ENCODE results near the gene ENTPD1.
"Not testable (repeated sequence)": the region's sequence is repeated elsewhere in the genome, so short reads cannot be mapped to it uniquely, and the experiment has no call there.

The ENTPD1 gene

DNA sequence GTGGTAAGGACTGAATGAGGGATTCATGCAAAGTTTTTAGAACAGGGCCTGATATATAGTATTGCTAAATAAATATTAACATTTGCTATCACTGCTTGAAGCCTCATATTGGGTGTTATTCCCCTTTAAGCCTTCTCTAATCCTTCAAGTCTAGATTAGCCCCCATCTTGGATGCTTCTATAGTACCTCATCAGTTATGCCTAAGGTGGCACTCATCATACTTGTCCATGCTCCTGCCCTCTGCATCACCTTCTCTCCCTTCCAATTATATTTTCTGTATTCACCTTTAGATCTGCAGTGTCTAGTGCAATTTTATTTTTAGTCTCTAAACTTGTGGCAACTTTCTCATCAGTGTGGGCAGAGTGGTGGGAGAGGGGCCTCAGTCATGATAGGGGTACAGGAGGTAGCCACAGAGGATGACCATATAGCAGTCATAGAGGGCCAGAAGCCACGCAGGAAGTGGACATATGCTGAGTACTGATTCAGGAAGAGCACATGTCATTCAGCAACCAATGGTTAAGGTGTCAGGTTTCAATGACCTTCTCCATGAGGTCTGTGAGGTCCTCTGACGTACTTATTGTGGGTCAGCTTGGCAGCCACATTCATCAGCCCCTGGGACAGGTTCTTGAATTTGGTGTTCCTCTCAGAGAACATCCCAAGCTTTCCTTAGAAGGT lies 2.5 kb downstream of the ENTPD1 start:
- no peak for DNase-seq (ENCODE audit: low read depth)

DNA sequence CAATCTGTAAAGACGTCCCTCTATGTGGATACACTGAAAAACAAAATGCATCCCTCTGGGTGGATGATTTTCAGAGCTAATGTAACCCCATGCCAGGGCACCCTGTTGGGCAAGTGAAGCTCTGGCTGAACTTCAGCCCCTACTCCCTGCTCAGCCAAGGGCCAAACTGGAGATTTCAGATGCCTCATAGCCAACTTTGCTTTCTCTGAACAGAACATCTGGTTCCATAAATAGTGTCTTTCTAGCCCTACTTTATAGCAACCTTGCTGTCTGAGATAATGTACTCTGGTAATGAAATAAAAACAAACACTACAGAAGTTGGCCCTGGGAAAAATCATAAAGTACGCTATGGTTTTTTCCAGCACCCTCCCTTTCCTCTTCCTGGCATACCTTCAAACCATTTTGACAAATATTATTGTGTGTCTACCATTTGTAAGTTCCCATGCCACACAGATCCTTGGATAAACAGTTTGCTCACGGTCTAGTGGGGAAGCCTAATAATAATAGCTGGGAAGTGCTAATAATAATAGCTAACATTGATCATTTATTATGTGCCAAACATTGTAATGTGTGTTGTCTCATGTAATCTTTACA lies 3.4 kb downstream of the ENTPD1 start:
- DNase-seq (ENCODE audit: low read depth) = no peak

DNA sequence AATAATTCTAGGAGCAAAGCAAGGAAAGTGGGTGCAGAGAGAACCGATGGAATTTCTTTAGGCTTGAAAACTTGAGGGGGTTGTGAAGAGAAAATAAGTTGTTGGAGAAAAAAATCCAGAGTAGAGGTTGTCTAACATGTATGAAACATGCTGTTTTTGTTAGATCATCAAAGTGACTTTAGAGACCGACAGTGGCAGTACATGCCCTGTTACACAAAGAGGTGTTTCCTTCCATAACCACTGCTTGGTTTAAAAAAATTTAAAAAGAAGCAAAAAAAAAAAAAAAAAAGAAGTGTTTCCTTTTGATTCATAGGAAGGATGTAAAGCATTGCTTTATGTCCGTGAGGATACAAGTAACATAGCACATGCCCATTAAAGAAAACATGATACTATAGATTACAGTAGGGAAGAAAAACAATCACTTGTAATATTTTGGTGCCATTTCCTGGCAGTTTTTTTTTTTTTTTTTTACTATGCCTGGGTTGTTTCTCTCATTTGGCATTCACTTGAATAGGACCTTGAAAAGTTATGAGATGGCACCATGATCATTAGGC lies 6.1 kb downstream of the ENTPD1 start:
- DNase-seq (ENCODE audit: low read depth) = no peak

DNA sequence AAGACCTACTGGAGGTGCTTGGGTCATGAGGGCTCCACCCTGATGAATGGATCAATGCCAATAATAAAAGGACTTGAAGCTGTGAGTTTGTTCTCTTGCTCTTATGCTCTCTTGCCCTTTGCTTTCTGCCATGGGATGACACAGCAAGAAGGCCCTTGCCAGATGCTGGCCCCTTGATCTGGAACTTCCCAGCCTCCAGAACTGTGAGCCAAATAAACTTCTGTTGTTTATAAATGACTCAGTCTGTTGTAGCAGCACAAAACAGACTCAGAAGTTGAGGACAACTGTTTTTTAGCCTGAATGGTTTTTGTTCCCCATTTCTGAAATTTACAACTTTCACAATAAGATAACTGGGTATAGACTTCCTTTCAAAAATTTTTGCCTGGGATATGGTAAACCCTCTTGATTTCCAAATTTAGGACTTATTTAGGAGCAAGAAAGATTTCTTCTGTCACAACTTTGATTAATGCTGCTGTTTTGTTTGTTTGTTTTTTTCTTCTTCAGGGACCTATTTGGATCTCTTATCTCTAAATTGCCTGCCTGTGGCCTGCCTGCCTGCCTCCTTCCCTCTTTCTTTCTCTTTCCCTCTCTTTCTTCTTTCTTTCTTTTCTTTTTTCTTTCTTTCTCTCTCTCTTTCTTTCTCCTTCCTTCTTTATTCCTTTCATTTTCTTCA lies 12.1 kb downstream of the ENTPD1 start:
- DNase-seq (ENCODE audit: low read depth) = no peak

DNA sequence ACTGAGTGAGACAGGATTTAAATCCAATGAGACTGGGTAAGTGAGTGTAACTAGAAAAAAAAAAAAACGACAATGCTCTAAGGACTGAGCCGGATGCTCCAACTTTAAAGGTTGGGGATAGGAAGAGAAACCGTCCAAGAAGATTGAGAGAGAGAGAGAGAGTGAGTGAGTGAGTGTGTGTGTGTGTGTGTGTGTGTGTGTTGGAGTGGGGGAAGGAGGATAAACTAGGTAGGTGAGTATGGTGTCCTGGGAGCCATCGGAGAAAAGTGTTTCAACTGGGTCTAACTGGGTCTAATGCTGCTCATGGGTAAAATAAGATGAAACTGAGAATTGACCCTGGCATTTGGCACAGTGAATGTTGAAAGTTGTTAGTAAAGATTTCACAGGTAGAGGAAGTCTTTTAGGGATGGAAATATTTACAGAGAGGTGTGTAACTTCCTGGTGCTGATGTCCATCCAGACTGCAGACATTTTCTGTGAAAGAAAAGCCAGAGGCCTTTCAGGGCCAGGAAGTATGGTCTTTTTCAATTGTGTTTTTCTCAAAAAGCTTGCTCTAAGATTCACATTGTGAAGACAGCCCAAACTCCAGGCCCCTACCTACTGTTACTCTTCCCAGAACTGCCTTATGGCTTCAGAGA lies 14.2 kb downstream of the ENTPD1 start:
- no peak for DNase-seq (ENCODE audit: low read depth)

DNA sequence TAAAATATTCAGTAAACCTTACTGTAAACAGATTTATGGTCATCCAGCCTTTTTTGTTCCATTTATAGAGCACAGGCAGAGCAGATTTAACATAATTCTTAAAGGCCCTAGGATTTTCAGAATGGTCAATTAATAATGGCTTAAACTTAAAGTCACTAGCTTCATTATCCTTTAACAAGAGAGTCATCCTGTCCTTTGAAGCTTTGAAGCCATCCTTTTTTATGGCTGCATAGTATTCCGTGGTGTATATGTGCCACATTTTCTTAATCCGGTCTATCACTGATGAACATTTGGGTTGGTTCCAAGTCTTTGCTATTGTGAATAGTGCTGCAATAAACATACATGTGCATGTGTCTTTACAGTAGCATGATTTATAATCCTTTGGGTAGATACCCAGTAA lies 17.5 kb downstream of the ENTPD1 start:
- DNase-seq (ENCODE audit: low read depth) = not testable (repeated sequence)

DNA sequence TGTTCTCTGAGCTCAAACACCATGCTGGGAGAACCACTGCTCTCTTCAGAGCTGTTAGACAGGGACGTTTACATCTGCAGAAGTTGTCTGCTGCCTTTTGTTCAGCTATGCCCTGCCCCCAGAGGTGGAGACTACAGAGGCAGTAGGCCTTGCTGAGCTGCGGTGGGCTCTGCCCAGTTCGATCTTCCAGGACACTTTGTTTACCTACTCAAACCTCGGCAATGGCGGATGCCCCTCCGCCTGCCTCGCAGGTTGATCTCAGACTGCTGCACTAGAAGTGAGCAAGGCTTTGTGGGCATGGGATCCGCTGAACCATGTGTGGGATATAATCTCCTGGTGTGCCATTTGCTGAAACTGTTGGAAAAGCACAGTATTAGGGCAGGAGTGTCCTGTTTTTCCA lies 21.7 kb downstream of the ENTPD1 start:
- not testable (repeated sequence) for DNase-seq (ENCODE audit: low read depth)

DNA sequence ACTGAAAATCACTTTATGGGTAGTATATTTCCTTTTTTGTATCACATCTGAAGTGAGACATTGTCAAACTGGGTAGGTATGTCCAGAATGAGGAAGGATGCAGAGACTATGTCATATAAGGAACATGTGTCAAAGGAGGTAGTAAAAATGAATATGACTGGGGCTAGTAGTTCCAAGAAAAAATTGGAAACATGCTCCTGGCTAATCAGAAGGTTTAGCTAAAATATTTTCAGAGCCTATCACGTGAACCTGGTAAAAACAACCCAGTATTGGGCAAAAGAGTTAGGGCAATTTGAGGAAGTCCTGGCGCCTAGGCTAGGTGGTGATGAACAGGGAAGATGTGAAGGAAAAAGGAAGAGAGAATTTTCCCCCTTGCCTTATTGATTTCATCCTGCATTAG lies 26.4 kb downstream of the ENTPD1 start:
- no peak for DNase-seq (ENCODE audit: low read depth)

DNA sequence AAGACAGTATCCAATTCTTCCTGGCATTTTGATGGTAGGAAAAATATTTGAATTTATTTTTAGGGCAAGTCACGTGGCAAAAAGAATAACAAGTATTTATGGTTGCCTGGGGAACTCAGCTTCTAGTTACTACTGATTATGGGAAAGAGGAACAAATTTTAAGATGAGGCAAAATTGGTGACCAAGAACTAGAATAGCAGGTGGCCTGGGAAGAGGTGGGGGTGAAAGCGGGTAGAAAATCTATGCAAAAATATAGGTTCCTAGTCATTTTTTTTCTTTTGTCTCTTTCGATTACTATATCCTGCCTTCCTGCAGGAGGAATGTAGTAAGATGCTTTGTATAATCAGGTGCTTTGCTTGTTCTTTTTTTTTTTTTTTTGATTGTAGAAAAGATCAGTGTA lies 27.8 kb downstream of the ENTPD1 start:
- DNase-seq (ENCODE audit: low read depth) = no peak

DNA sequence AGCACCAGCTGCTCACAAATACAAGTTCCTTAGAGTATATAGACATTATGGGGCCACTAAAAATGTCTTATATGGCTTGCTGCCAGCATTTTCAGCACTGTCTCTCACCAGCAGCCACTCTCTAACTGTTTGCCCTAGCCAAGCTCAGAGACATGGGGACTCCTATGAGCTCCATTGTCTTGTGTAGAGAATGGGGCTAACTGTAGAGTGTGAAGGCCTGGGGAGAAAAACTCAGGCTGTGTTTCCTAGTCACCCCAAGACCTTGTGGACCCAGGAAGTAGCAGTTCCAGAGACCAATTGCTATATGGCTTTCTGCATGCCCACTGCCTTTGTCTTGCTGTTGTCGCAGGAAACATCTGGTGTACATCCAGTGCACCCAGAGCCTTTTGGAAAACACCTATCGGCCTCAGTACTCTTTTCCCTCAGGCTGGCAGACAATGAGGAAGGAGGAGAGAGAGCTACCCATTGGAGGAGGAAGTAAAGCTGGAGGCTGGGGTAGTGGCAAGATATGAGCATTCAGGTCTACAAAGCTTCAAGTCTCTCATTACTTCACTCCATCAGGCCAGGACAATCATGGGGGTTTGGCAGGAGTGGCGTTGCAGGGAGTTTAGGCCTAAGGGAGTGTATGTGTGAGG lies 28.4 kb downstream of the ENTPD1 start:
- DNase-seq (ENCODE audit: low read depth) = no peak

DNA sequence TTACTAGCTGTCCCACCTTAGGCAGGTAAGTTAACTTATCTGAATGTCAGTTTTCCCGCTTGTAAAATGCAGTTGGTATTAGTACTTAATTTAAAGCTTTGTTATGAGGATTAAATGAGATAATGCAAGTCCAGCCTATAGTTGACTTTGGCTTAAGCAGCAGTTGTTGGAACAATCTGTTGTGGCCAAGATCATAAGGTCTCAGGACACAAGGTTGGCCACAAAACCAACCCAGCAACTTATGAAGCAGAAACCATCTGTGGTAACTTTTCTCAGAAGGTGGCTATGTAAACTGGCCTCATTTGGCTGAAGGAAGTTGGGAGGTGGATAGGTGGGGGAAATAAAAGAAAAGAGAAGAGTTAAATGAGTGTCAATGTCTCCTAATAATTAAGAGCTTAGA lies 29.4 kb downstream of the ENTPD1 start:
- no peak for DNase-seq (ENCODE audit: low read depth)

DNA sequence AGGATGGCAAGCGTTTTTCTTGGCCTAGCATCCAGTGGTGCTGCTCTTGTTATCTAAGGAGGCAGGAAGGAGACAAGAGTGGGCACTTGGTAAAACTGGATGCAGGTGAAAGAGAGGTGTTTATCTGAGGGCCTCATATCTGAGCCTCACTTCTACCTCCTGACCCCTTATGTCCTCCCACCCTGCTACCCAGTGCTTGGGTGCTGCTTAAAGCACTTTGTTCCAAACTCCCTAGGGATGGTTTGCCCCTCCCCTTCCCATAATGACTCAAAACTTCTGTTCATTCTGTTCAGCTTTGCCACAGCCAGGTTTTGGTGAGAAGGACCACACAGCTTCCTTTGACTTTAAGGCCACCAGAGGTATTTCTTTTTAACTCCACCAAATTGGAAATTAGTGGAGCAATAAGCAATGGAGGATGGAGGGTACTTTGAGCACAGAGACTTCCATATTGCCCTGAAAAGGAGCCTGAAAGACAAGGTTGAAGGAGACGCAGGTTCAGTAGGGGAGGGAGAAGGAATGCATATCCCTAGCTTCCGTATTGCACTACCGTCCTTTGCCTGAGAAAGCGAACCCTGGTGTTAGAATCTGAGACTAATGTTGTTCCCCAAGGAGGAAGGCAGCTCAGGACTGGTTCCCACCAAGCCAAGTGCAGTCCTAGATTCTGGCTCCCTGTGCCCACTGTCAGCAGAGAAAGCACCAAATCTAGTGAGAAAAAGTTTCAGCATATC lies 30.1 kb downstream of the ENTPD1 start:
- DNase-seq (ENCODE audit: low read depth) = no peak

DNA sequence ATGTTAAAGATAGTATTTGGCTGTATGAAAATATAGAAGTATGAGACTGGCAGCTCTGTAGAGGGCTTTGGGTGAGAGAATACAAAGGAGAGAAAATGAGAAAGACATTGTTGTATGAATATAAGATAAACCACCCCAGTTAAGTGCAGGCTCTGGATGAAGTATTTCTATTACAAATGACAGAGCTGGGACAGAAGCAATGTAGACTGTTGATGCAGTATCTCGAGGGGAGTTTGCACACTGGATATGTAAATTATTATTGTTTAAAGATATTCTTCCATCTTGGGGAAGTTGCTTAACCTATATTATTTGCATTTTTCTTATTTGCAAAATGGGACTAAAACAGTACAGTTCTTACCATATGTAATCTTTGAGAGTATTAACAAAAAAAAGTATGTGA lies 31.5 kb downstream of the ENTPD1 start:
- DNase-seq (ENCODE audit: low read depth) = no peak

DNA sequence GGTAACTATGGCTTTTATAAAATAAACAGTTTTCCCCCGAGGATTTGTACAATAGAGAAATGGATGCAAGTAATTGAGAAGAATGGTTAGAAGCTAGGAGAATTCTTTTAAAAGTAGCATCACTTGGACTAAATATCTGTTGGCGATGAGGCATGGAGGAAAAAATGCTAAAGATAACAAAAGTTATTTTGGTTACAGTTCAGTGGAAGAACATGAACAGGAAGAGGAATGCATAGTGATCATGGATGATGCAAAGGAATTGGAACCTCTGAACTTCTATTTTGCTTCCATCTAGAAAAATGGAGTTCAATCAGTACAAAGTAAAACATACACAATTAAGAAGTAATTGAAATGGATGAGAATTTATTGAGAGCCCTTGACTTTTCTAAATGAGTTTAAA lies 32.9 kb downstream of the ENTPD1 start:
- DNase-seq (ENCODE audit: low read depth) = no peak

DNA sequence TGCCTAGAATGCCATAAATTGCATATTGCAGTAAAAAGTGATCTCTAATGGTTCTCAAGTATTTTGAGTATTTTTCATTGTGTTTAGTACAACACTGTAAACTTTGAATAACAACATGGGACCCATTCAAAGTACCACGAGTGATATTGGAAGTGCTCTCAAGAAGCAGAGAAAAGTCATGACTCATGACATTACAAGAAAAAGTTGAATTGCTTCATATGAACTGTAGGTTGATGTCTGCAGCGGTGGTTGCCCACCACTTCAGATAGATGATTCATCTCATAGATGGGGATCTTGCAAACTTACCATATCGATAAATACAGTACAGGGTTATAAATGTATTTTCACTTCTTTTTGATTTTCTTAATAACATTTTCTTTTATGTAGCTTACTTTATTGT lies 33.9 kb downstream of the ENTPD1 start:
- no peak for DNase-seq (ENCODE audit: low read depth)

DNA sequence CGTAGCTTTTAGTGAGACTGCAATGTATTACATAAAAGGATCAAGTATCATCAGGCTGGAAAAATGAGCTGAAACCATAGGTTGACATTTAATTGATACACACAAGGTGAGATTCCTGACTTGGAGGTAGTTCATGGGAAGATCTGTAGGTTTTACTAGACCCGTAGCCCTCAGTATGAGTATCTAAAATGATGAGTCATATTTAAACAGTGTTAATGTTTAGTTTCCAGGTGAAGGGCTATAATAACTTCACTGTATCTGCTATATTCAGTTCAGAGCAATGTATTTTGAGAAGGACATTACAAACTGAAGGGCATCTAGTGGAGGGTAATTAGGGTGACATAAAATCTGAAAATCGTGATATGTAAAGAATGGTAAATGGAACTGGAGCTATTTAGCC lies 35.0 kb downstream of the ENTPD1 start:
- no peak for DNase-seq (ENCODE audit: low read depth)

DNA sequence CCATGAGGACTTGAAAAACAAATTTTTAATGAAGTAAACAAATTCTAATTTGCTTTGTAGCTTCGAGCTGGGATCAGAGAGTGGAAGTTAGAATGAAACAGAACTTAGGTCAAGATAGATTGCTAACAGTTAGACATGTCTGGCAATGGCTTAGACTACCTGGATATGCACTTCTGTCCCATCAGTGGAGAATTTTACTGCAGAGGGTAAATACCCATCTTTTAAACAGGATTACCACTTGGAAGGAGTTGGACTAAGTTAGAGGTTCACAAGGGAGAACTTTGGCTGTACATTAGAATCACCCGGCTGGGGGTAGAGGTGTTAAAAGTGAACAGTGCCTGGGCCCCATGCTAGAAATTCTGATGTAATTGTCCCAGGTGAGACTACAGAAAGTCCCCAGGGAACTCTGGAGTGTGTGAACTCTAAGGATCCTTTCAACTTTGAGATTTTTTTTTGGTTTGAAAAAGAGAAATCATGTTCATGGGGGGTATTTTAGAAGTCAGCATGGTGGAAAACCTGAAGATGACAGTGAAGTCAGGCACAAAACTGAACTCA lies 35.5 kb downstream of the ENTPD1 start:
- no peak for DNase-seq (ENCODE audit: low read depth)

DNA sequence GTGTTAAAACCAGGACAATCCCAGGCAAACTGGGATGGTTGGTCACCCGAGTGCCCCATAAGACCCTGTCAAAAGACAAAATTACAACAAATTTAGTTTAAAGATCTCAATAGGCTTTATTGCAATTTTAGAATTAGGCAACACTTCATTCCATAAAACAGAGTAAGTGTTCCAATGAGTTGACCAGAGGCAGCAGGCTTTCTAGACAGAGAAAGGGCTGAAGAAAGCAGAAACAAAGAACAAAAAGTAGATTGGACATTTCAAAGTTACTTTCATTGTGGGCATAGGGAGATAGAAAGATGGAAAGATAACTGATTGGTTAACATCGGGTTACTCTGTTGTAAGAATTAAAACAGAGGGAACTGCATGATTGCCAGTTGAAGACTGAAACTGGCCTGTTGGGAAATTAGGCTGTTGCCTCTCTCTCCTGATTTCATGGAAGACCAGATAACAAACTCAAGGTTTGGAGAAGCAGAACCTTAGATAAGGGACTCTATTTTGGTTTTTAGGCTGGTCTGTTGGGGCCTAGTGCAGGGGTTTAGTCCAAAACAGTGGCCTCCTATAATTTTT lies 36.3 kb downstream of the ENTPD1 start:
- no peak for DNase-seq (ENCODE audit: low read depth)

DNA sequence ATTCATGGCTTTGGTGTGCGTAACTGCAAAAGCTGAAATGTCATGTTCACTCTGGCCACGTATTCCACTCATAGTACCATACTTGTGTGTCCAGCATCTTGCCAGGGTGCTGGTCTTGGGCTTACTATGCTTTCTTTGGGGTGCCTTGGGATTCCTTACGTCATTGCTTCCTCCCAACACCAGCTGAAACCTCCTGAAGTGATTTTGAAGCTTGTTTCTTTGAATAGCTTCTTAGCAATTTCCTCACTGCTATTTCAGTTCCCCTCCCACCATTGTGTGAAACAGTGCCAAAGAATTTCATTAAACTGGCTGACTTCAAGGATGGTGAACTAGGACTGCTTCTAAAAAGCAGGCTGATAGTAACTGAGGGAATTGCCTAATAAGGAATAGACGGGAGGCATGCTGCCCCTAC lies 36.9 kb downstream of the ENTPD1 start:
- no peak for DNase-seq (ENCODE audit: low read depth)

DNA sequence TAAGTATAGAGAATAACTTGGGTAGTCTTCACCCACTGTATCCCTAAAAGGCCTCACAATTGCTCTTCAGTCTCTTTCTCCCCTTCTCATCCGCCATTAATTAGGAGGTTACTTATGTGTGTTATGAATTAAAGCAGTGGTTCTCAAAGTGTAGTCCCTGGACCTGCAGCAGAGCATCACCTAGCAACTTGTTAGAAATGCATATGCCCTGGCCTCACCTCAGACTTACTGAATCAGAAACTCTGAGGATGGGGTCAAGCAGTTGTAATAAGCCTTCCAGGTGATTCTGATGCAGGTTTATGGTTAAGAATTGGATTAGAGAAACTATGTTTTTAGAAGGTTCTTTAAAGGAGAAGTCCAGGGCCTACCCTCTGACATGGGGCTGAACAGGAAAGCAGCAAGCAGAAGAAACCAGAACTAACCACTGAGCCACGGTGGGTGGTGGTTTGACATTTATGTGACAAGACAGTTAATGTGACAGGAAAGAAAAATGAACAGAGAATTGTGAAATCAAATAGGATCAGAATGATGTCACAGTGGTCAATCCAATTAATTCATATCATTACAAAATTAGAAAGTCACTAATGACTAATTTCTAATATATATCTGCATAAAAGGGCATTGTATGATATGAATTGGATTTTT lies 37.6 kb downstream of the ENTPD1 start:
- DNase-seq (ENCODE audit: low read depth) = no peak

DNA sequence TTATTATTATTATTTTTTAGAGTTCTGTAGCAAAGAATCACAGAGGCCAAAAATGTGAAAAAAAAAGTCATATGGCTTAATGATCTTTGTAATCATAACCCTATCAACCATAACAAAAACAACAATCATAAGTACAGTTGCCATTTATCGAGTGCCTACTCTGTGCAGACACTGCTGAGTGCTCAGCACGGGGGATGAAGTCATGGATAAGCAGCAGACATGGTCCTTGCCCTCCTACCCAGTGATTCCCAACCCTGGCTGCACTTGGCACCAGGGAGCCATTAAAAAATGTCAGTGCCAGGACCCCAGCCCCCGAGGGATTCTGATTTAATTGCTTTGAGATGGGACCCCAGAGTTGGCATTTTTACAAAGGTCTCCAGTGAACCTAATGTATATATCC lies 38.2 kb downstream of the ENTPD1 start:
- DNase-seq (ENCODE audit: low read depth) = no peak
